Stimulated activated CD8-positive, alpha-beta memory T cell treated with anti-CD3 and anti-CD28 coated beads, Interleukin-4, amount 100 ng/mL, for 48 hours (primary cell): ENCODE results near the gene UPK3A.
"Not testable (repeated sequence)": the region's sequence is repeated elsewhere in the genome, so short reads cannot be mapped to it uniquely, and the experiment has no call there.

ENCODE experiments used
- DNase-seq: peaks from one replicate; pipeline ENCODE4 v3.0.0-alpha.2; 2020

UPK3A gene

DNA sequence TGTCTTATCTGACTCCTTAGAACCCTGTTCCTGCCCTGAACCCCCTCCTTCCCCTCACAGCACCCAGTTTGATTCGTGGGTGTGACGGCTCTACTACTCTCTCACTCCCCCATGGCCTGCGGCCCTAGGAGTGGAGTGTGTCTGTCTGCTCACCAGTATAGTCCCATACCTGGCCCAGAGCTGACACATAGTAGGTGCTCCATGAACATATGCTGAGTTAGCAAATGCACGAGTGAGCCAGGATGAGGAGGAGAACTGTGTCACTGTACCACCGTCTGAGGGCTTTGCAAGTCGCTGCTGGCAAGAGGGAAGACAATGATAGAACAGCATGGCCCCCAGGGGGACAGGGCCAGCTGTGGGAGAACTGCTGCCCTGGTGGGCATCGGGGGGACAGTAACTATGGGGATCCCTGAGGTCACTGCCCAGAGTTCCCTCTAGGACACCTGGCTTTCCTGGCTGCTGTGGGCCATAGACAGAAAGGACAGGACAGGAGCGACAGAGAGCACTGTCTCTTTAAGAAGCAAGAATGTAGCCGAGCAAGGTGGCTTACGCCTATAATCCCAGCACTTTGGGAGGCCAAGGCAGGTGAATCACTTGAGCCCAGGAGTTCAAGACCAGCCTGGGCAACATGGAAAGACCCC lies 24.9 kb upstream of the UPK3A start:
- DNase-seq, result no peak

DNA sequence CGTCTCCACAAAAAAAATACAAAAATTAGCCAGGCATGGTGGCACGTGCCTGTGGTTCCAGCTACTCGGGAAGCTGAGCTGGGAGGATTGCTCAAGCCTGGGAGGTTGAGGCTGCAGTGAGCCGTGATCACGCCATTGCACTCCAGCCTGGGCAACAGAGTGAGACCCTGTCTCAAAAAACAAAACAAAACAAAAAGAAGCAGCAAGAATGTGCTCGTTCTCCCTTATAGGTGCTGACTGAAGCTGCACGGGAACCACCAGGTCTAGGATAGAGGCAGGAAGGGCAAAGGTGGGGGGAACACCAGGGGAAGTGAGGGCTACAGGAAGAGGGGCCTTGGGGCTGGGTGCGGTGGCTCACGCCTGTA lies 24.4 kb upstream of the UPK3A start:
- not testable (repeated sequence) for DNase-seq

DNA sequence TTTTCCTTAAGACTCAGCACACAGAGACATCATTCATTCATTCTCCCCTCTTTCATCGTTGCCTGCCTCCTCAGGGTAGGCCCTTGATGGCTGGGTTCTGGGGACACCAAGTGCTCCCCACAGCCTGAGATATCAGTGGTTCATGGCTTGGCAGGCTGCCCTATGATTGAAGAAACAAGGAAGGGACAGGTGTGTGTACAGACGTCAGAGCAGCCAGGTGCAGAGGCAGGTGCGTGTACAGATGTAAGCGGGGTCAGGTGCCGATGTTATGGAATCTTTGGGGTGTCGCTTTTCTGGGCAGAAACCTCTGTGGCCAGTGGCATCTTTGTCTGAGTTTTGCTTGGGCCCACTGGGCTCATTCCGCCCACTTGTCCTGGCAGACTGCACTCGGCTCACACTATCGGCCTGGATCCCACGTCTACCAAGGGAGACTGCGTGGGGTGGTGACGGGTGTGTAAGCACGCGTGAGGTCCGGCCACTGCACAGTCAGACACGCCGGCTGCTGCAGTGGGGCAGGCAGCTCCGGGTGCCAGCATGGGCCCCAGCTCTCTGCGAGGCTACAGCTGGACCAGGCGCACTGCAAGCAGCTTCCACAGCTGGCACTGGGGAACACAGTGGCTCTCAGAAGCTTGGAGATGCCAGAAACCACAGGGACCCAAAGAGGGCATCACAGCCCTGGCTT lies 23.2 kb upstream of the UPK3A start:
- DNase-seq, result no peak

DNA sequence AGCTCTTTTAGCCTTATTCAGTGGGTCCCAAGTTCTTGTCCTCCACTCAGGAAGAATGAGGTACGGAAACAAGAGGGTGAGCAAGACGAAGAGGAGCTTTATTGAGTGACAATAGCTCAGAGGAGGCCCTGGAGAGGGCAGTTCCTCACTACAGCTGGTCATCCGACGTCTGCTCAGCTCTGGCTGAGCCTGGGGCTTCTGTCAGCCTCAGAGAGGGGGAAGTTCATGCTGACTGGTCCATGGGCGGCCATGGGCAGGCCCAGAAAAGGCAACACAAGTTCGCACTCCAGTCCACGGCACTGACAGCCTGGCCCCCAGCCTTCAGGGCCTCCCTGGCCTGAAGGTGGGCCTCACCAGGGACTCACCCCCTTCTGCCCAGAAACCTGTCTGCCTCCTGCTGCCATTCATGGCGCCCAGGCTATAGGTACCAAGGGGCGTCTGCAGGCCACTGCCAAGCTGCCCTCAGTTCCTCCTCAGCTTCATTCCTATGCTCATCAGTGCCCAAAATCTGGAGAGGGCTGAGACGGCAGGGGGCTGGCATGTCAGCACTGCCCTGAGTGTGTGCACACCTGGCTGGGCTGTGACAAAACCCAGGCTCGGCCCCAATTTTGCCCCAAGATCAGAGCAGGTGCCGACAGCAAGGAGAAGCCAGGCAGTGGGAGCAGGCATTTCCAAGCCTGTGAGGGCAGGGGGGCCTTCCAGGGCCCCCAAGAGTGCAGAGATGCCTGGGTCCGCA lies 22.4 kb upstream of the UPK3A start:
- DNase-seq, result no peak

DNA sequence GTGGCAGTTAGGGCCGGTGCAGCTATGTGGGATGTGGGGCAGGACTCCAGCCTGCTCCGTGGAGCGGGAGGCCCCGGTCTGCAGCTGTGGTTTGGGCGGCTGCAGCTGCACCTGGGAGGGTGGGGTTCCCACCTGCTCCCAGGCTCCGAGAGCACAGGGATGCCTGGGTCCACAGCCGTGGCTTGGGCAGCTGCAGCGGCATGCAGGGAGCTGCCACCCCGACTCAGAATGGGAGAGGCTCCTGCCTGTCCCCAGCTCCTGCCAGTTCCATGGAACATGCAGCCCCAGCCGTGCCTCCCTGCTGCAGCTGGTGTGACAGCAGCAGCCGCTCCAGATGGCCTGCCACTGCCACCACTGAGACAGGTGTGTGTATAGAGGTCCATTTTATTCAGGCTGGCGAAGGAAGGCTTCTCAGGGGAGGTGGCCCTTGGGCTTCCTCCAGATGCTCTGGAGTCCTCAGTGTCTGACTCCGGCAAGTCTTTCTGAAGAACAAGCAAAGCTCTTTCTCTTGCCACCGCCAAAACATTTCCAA lies 21.8 kb upstream of the UPK3A start:
- DNase-seq, result no peak

DNA sequence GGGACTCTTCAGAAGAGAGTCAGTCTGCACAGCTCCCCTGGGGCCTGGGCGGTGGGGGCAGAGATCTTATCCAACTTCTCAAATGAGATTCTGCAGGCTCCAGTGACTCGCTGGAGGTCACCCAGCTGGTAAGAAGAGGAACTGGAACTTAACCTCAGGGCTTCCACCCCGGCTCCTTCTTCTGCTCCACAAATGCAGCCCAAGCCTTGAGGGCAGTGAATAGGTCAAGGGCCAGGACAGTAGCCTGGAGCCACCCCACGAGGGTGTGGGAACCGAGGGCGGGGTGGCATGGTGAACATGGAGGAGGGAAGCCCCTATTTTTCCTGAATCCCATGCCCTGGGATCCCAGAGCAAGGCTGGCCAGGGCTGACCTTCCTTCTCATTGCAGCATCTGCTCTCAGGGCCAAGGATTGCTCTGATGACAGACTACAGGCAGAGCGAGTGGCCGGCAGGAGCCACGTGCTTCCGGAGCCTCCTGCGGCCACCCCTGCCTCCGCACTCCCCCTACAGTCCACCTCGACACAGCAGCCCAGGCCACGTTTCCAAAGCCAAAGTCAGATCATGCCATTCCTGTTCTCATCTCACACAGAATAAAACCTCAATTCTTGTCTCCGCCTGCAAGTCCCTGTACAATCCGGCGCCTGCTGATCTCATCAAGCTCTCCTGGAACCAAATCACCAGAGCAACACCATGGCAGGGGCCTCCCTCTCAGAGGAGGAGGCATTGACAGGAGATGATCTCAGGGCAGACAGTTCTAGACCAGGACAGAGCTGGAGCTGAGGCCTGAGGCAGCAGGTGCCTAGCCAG lies 21.1 kb upstream of the UPK3A start:
- no peak for DNase-seq

DNA sequence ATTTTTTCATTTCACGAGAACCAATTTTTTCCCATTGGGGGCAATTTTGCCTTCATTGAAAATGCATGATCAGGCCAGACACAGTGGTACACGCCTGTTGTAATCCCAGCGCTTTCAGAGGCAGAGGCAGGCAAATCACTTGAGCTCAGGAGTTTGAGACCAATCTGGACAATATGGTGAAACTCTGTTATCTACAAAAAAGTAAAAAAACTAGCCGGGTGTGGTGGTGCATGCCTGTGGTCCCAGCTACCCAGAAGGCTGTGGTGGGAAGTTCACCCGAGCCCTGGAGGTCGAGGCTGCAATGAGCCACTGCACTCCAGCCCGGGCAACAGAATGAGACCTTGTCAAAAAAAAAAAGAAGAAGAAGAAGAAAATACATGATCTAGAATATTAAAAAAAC lies 19.2 kb upstream of the UPK3A start:
- DNase-seq, result no peak

DNA sequence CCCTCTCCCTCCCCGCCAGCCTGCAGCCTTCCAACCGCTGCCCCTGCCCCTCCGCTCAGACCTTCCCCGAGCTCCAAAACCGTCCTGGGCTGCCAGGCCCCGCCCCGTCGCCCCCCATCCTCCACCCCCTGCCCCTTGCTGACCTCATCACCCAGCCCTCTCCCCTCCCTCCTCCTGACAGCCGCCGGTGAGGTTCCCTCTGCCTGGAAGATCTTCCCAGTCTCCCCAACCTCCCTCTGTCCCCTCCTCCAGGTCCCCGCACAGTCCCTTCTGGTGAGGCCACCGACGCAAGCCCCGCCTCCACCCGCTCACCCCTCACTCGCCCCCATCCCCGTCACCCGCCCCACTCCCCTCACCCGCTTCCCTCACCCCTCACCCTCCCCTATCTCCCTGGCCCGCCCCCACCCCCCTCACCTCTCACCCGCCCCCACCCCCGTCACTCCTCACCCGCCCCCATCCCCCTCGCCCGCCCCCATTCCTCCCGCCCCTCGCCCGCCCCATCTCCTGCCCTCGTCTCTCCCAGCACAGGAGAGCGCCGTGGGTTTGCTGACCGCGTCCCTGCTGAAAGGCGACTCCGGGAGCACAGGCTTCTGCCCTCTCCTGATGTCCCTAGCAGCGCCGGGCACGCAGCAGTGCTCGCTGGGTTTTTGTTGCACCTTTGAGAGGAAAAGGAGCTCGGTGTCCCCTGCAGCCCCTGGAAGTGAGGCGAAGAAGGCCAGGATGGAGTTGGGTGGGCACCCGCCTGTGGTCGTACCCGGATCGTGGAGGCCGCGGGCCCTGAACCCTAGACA lies 16.4 kb upstream of the UPK3A start:
- DNase-seq, result no peak

DNA sequence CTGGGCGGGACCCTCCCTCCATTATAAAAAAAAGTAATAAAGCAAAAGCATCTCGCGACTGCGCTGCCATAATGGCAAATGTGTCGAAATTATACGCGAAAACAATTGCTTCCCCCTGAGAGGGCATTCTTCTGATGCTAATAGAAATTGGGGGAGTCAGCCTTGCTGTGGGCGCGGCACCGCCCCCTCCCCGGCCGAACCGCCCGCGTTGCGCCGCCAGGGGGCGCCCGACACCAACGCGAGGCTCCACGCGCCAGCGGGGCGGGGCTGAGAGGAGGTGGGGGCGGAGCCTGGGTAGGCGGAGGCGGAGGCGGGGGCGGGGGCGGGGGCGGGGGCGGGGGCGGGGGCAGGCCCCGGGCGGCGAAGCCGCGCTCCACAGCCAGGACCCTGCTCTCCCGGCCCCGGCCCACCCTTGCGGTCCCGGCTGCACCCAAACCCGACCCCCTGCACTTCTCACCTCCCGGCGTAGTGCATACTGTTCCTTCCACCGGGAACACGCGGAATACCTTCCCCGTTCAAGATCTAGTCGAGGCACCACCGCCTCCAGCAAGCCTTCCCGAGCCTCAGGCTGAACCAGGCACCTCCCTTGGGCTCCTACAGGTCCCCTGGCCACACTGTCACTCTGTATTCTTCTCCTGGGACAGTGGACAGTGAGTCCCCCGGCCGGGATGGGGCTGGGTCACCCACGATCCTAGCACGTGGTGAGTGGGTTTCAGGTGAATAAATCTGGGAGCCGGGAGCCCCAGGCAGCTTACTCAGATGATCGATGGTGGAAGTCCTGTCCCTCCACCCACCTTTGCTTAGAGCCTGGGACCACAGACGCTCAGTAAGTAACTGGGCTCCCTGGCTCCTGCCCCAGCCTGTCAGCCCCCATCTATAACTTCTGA lies 15.5 kb upstream of the UPK3A start:
- peak; percentile 90 for DNase-seq

DNA sequence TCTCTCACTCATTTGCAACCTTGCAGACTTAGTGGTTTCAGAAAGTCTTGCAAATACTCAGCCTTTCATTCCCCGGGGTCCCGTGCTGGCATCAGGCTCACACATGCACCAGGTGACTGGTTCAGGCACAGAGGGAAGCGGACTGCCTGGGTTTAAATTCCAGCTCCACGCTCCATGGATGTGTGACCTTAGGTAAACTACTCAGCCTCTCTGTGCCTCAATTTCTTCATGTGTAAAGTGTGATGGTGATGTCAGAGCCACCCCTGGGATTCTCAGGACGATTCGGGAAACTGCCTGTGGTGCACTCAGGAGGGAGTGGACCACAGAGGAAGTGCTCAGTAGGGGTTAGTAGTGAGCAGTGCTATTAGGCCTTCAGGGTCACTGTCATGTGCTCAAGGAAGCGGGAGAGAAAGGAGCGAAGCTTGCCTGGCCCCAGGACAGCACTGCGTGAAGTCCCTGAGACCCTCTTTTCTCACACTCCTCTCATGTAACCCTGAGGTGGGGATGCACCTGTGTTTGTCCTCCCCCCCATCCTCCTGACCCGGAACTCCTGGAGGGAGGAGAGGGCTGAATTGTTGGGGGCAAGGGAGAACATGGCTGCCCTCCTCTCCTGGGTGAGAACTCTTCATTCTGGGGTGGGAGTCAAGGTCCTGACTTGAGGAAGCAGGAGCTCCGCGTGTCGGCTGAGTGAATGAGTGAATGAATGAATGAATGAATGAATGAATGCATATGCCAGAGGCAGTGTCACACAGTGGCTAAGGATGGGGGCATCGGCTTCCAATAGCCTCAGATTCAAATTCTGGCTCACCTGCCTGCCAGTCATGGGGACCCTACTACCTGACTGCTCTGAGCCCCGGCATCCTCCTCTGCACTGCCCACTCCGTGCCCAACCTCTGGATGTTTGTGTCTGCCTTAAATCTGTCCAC lies 14.4 kb upstream of the UPK3A start:
- DNase-seq, result no peak

DNA sequence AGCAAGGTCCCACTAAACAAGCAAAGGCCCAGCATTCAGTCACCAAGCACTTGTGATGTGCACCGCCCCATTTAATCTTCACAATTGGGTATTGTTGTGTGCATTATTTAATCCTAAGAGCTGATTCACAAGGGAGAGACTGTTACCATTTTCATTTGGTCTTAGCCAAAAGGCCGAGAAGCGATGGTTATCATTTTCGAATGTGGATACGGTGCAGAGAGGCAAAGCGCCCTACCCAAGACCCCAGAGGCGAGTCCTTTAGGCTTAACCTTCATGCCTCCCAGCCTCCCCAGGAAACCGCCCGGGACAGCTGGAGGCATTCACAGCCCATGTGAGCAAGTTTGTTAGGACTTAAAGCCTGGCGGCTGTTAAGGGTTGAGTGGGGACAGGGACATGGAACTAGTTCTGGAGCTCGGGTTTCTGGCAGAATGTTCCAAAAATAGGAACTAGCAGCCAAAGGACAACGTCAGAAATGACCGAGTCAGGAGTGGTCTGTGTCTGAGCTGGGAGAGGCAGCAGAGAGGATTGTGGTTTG lies 13.0 kb upstream of the UPK3A start:
- no peak for DNase-seq

DNA sequence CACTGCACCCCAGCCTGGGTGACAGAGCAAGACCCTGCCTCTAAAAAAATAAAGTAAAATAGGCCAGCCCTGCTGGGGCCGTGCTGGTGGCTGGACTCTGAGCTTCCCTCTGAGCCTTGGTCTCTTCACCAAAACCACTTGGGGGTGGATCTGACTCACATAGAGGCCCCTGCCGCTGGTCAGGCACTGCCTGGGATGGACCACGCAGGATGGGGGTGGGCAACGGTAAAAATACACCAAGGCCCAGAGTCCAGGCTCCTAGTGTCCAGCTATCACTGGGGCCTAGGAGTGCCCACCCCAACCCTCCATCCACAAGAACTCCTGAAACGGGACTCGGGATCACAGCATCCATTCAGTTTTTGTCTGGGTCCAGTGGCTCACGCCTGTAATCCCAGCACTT lies 12.3 kb upstream of the UPK3A start:
- DNase-seq, result no peak

DNA sequence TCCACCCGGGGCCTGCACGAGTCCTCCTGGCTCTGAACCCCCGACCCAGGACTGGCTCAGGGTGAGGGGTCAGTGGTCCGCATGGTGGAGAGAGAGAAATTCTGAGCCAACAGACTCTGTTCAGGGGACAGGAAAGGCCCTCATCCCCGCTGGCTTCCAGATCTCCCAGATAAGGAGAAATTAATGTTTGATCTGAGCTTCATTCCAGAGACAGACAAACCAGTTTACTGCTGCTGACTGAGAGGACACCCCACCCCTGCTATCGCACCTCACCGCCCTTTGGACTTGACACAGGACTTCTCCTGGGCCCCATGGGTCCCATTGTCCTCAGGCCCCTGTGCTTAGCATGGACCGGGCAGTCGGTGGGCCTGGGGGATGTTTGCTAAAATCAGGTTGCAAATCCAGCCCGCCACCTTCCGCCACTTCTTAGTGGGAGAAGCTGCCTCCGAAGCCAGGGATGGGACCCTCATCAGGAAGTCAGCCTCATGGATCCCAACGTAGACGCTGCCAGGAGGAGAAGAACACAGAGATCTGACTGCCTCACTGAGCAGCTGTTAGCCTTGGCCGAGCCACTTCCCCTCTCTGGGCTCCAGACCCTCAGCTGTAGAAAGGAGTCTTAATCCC lies 11.2 kb upstream of the UPK3A start:
- DNase-seq, result no peak

DNA sequence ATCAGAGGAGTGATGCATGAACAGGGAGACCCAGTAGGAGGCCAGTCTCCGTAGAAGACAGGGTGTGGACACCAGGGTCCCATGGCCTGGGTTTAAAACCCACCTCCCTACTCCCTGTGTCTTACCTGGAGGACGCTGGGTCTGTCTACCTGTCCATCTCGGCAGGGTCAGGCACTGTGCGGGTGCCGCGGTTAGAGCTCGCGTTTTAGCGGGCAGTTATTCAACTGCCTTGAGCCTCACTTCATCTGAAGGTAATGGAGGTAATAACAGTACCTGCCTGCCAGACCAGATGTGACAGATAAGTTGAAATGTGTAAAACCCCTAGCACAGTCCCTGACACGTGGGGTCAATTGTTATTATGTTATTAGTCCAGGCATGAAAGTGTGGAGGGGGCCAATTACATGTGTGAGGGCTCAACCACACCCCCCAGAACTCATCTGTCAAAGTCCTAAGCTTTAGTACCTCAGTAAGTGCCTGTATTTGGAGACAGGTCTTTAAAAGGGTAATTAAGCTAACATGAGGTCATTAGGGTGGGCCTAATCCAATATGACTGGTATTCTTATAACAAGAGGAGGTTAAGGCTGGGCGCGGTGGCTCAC lies 8.1 kb upstream of the UPK3A start:
- no peak for DNase-seq

DNA sequence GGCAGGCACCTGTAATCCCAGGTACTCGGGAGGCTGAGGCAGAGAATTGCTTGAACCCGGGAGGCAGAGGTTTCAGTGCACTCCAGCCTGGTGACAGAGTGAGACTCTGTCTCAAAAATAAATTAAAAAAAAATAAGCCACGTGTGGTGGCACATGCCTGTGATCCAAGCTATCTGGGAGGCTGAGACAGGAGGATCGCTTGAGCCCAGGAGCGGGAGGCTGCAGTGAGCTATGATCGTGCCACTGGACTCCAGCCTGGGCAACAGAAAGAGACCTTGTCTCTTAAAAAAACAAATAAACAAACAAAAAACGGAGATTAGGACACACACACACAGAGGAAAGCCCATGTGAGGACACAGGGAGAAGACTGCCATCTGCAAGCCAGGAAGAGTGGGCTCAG lies 7.0 kb upstream of the UPK3A start:
- not testable (repeated sequence) for DNase-seq

DNA sequence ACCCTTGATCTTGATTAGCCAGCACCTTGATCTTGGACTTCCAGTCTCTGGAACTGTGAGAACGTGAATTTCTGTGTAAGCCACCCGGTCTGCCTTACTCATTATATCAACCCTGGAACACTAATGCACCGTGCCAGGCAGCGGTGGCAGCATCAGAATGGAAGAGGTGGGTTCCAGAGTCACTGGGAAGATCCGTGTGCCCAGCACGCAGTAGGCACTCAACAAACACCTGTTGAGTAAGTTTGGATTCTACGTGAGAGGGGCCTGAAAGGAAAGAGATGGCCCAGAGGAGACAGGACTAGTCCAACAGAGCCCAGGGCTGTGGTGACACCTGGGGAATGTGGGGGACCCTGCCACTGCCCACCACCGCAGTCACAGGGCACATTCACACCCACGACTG lies 6.6 kb upstream of the UPK3A start:
- no peak for DNase-seq

DNA sequence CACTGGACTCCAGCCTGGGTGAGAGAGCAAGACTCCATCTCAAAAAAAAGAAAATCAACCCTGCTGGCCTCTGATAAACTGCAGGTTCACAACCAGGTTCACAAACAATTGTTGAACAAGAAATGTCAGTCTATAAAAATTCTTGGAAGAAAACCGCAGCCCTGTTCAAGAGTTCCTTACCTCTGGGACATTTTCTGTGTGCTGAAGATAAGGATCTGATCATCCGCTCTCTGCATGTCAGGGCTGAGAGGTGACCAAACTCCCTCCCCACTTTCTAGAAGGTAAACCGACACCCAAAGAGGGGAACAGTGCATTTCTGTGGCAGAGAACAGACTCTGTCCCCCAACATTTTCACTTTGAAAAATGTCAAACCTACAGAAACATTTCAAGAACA lies 4.2 kb upstream of the UPK3A start:
- no peak for DNase-seq

DNA sequence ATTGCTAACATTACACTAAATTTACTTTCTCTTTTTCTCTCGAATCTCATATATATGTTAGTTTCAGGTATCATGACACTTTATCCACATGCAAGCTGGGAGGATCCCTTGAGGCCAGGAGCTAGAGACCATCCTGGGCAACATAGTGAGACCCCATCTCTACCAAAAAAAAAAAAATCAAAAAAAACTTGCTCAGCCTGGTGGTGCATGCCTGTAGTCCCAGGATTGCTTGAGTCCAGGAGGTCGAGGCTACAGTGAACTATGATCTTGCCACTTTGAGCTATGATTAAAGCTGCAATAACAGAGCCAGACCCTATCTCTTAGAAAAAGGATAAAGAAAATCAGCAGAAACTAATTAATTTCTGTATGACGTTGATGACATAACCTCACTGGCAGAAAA lies 3.7 kb upstream of the UPK3A start:
- no peak for DNase-seq
